Left lobe of liver (tissue), 2 donors: ENCODE results near the gene GAS1. TPM values are rescaled to one million over a fixed set of nuclear protein-coding genes. Genes with fewer than 3 reads are reported as not detected.

Source experiments
- ATAC-seq: fragments of 200-7000 bp; cut with Tn5 transposase; one replicate; pipeline ENCODE4 v1.9.1; 2020; ENCODE audit warnings: mild to moderate bottlenecking, moderate library complexity
- DNase-seq: peaks from one replicate; pipeline ENCODE4 v3.0.0-alpha.2; 2020; ENCODE audit warnings: low spot score
- total RNA-seq: library from RNA; stranded (reverse); gene quantifications from one replicate; pipeline ENCODE4 v1.2.1, GENCODE V29; 2021
- donor health status: DM: no; HTN: no; CAD: no; lungs with moderate emphysema.
- donor health status: DM: no; HTN: yes; CAD: no.

GAS1 gene
- total RNA-seq, 1 donor from 2014 or later, result 1.4 TPM

- ATAC-seq (no peak), DNase-seq (no peak)
Measured at GRCh38 chr9:86926145-86926544, 21.2 kb downstream of the GAS1 start.

GRCh38 chr9:86925686-86926085, 21.6 kb downstream of the GAS1 start:
- ATAC-seq (no peak), DNase-seq (no peak)

GRCh38 chr9:86924206-86924605, 23.1 kb downstream of the GAS1 start:
- ATAC-seq (no peak), DNase-seq (no peak)

GRCh38 chr9:86921151-86921923, 26.0 kb downstream of the GAS1 start:
- ATAC-seq (no peak), DNase-seq (no peak)

GRCh38 chr9:86918556-86918955, 28.8 kb downstream of the GAS1 start:
- ATAC-seq (no peak), DNase-seq (no peak)

- DNase-seq (no peak), ATAC-seq (no peak)
Measured at GRCh38 chr9:86912210-86912609, 35.1 kb downstream of the GAS1 start.

GRCh38 chr9:86909388-86909787, 37.9 kb downstream of the GAS1 start:
- DNase-seq (no peak), ATAC-seq (no peak)

GRCh38 chr9:86908261-86908660, 39.0 kb downstream of the GAS1 start:
- ATAC-seq (no peak), DNase-seq (no peak)

- DNase-seq, result no peak
- no peak for ATAC-seq
Measured at GRCh38 chr9:86907346-86907745, 40.0 kb downstream of the GAS1 start.

GRCh38 chr9:86903734-86904085, 43.6 kb downstream of the GAS1 start:
- ATAC-seq, result no peak

GRCh38 chr9:86902991-86903733, 44.1 kb downstream of the GAS1 start:
- ATAC-seq (no peak), DNase-seq (no peak)

More at GRCh38 chr9:86903734-86904085, 43.6 kb downstream of the GAS1 start:
- no peak for DNase-seq

GRCh38 chr9:86902586-86902985, 44.7 kb downstream of the GAS1 start:
- no peak for ATAC-seq
- no peak for DNase-seq

GRCh38 chr9:86902176-86902575, 45.1 kb downstream of the GAS1 start:
- DNase-seq, result no peak
- ATAC-seq, result no peak

GRCh38 chr9:86901511-86901910, 45.8 kb downstream of the GAS1 start:
- DNase-seq (no peak), ATAC-seq (no peak)
